Left cardiac atrium (tissue), 4 donors: Measurements from ENCODE around the gene ETFDH. TPM values are rescaled to one million over a fixed set of nuclear protein-coding genes. Genes with fewer than 3 reads are reported as not detected.
"Not testable (repeated sequence)": the region's sequence is repeated elsewhere in the genome, so short reads cannot be mapped to it uniquely, and the experiment has no call there.

Experiments
- ATAC-seq, 2 donors: fragments of 200-7000 bp; cut with Tn5 transposase; one replicate each; pipeline ENCODE4 v1.9.1; 2020; ENCODE audit warnings: mild to moderate bottlenecking in 2 of 2, moderate library complexity in 2 of 2
- DNase-seq: peaks from one replicate; pipeline ENCODE4 v3.0.0-alpha.2; 2020
- intact Hi-C, 2 donors: fragments of 100-400 bp; cut with DNase I; formaldehyde crosslinking; loops; one replicate each; pipeline versions ENCODE4 v1.14.1 to v1.15.1; 2022 to 2023
- total RNA-seq, 2 donors: library from RNA; stranded (reverse); fragmentation: NEBNext Ultra II Directional; extraction: Animal tissue kit (Norgen Biotek cat#: 25700); gene quantifications; one replicate each; pipeline ENCODE4 v1.2.1, GENCODE V29; 2021
- donor health status: DM: no; HTN: yes; CAD: no.
- donor health status: DM: no; HTN: yes; CAD: no; lungs with severe emphysema.
- donor health status: DM: yes; HTN: yes; CAD: no.
- donor health status: Dilated cardiomyopathy.

Gene ETFDH
- total RNA-seq, 2 donors from 2014 or later: 161 to 171 TPM

DNA sequence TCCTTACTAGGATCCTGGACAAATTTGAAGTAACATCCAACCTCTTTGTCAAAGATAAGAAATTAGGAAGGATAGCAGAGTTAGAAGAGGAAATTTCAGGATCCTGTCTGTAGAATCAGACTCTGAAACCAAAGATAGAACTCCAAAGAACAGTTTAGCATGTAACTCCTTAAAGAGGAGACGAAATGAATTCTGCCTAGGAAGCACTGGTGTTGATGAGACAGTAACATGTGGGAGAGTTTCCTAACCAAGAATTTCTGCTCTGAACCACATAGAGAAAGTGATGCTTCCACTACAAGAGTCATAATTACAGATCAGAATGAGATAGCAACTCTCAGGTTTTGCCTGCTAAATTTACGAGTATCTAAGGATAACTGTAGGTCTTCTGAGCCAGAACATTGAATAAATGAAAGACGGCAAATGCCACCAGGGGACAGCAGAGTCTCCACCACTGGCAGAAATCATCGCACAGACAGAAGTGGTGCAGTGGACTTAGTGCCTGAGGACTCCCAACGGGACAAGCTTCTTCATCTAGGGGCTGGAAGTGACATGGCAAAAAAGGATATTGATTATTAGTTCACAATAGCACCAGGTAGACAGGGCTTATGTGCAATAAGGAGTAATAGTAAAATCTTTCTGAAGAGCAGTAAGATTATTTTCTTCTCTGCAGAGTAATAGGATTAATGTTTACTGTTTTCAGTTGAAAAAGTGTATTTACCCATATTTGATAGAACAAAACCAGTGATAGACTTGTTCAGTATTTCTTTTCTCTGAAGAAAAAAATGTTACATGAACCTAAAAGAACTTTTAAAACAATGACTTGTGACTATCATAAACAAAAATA, 57.8 kb downstream of the ETFDH start:
- DNase-seq: peak; percentile 51
- peak; percentile 95 to 96 for ATAC-seq
- intact Hi-C loops: loop anchor here (2.0 to 10.0 kb wide), 7 partner anchors 37 to 715 kb away; partner anchors contain the start of gene FNIP2 (in 1 of the 2)

DNA sequence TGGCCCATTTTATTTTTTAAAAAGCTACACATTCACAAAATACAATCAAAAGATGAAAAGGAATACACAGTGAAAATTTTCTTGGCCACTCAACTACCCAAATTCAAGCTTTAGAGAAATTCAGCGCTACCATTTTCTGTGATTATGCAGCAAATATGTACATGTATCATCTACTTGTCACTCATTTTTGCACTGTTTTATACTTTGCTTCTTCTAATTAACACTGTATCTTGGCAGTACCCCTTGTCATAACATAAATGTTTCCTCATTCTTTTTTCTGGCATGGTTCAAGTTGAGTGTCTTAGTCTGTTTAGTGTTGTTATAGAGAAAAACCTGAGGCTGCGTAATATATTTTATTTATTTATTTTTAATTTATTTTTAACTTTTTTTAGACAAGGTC, 66.8 kb downstream of the ETFDH start:
- DNase-seq (no peak), ATAC-seq (no peak)
- intact Hi-C loops: no loop called here

DNA sequence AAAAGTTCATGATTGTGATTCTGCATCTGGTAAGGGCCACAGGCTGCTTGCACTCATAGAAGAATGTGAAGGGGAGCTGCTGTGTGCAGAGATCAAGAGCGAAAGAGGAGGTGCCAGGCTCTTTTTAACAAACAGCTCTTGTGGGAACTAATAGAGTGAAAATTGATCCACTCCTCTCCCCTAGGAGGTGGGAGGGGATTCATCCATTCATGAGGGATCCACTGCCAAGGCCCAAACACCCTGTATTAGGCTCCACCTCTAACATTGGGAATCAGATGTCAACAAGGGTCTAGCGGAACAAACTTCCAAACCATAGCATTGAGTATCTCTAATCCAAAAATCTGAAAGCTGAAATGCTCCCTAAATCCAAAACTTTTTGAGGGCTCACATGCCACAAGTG, 67.5 kb downstream of the ETFDH start:
- DNase-seq (no peak), ATAC-seq (no peak)
- intact Hi-C loops: no loop called here

GRCh38 chr4:158741326-158742021, 69.4 kb downstream of the ETFDH start:
- DNase-seq (no peak), ATAC-seq (no peak)
- intact Hi-C loops: no loop called here

- intact Hi-C loops: not testable (repeated sequence)
These were observed 74.4 kb downstream of the ETFDH start for GRCh38 chr4:158746537-158746936.

GRCh38 chr4:158750379-158750778, 78.3 kb downstream of the ETFDH start:
- ATAC-seq: no peak
- intact Hi-C loops: no loop called here
- no peak for DNase-seq

More at GRCh38 chr4:158746537-158746936, 74.4 kb downstream of the ETFDH start:
- ATAC-seq, DNase-seq: not testable (repeated sequence)

- DNase-seq: no peak
- intact Hi-C loops: no loop called here
- no peak for ATAC-seq
These were observed 82.5 kb downstream of the ETFDH start for GRCh38 chr4:158754385-158755180.

GRCh38 chr4:158755819-158756218, 83.7 kb downstream of the ETFDH start:
- intact Hi-C loops, DNase-seq, ATAC-seq: not testable (repeated sequence)

DNA sequence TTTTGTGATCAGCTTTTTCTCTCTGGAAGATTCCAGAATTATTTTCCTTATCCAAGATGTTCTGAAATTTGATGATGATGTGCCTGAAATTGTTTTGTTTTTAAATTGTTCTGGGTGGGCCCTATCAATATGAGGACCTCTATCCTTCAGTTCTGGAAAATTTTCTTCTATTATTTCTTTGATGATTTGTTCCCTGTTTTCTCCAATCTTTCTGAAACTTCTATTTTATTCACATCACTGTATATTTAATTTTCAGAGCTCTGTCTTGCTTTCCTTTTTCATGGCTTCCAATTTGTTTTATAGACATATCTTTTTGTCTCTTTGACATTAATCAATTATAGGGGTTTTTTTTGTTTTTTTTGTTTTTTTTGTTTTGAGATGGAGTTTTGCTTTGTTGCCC, 84.5 kb downstream of the ETFDH start:
- DNase-seq (no peak), ATAC-seq (no peak)
- intact Hi-C loops: no loop called here

DNA sequence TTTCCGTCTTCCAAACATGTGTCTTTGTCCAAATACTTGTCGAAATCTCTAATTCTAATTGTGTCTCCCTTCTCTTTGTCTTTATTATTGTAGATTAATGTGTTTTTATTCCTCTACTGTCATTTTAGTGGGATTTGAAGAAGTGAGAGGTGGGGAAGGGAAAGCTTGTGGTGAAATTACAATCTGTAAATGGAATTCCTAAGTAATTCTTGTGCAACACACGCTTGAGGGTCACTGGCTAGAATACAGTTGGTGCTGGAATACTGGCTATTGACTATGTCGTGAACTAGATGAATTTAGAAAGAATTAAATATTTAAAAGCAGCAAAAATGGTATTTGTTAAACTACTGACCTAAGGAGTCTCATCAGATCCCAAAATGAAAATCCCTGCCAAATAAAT, 86.0 kb downstream of the ETFDH start:
- ATAC-seq: no peak
- DNase-seq: no peak

DNA sequence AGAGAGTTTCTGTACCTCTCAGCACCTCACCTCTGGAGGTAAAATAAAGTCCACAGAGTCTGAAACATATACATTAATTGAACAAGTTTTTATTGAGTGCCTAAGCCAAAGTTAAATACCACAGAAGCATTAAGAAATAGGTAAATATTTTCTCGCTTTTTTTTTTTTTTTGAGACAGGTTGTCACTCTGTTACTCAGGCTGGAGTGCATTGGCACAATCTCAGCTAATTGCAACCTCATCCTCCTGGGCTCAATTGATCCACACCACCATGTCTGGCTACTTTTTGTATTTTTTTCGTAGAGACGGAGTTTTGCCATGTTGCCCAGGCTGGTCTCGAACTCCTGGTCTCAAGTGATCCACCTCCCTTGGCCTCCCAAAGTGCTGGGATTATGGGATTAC, 86.6 kb downstream of the ETFDH start:
- DNase-seq (no peak), ATAC-seq (no peak)
- intact Hi-C loops: no loop called here

More for the DNA sequence above, 86.0 kb downstream of the ETFDH start:
- intact Hi-C loops: no loop called here

Other genes starting within 250 kb of the ETFDH start
- under 1 TPM in 1 of 2 donors, not detected in 1; 0.18 TPM for gene RXFP1, start 150.4 kb upstream of the ETFDH start, total RNA-seq
- 1 to 10 TPM; 2.8 to 3.3 TPM for gene C4orf46, start 409 bp upstream of the ETFDH start, total RNA-seq
- 10 to 100 TPM; 22.6 to 30.7 TPM for gene PPID, start 51.1 kb downstream of the ETFDH start, total RNA-seq
- gene FNIP2, start 96.7 kb downstream of the ETFDH start, total RNA-seq: 10 to 100 TPM; 40.6 to 55.3 TPM